ENCODE results near the gene YES1. TPM values are rescaled to one million over a fixed set of nuclear protein-coding genes. Genes with fewer than 3 reads are reported as not detected.
"Not testable (repeated sequence)": the region's sequence is repeated elsewhere in the genome, so short reads cannot be mapped to it uniquely, and the experiment has no call there.

YES1 gene
- total RNA-seq, 2 experiments from 2014 or later: 11.2 to 12.0 TPM

DNA sequence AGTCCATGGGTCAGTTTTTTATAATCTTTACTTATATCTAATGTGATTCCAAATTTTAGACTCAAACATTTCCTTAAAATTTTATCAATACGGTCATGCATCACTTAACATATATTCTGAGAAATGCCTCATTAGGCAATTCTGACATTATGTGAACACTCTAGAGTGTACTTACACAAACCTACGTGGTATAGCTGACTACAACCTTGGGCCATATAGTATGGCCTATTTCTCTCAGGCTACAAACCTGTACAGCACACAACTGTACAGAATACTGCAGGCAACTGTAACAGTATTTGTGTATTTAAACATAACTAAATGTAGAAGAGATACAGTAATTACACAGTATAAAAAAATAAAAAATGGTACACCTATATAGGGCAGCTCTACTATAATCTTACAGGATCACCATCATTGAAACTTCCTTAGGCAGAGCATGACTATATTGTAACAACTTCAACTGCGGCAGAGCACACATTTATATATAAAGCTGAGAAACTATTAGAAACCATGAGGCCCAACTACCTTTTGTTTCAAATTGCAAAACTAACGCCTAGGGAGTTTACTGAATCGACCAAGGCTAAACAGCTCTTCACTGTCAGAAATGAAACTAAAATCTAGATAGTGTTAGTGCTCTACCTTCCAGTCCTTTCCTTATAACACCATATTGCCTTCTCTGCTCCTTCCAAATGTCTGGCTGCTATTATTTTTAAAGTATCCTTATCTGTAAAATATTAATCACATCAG lies 6.9 kb downstream of the YES1 start:
- peaks cover 13% of the 10 kb centered on the region for H3K36me3 Mint-ChIP-seq (ENCODE audit: low read depth)
- no peak for DNase-seq
- CTCF ChIA-PET: interaction anchor here (1.4 to 3.5 kb wide), 3 partner anchors 9 to 34 kb away, joined by 3 to 23 read pairs (median 8); no protein-coding TSS in a partner anchor
- no peaks in the 10 kb centered on the region for H3K9me3 Mint-ChIP-seq
- H3K27ac Mint-ChIP-seq: peak overlapping the region; percentile 42
- peak overlapping the region; percentile 40 for H3K4me3 Mint-ChIP-seq
- H3K27me3 Mint-ChIP-seq: no peaks in the 10 kb centered on the region
- peaks cover 54% of the 10 kb centered on the region for H3K4me1 Mint-ChIP-seq
- POLR2A ChIA-PET: interaction anchor here (1.1 to 1.2 kb wide), 2 partner anchors 8 to 25 kb away, joined by 5 to 6 read pairs; no protein-coding TSS in a partner anchor

DNA sequence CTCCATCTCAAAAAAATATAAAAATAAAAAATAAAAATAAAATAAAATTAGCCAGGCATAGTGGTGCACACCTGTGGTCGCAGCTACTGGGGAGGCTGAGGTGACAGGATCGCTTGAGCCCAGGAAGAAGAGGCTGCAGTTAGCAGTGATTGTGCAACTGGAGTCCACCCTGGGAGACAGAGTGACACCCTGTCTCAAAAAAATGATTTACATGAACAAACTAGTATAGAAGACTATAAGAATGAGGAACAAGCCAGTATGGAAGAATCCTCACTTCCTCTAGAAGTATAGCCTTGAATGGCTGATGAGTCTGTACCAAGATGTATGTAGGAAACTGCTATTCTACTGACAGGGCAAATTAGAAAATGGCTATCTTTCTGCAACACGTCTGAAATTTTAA lies 10.9 kb downstream of the YES1 start:
- no peaks in the 10 kb centered on the region for H3K9me3 Mint-ChIP-seq
- DNase-seq: no peak
- no peak overlapping the region for H3K27ac Mint-ChIP-seq
- H3K4me3 Mint-ChIP-seq: no peak overlapping the region
- ChIA-PET POLR2A (interaction anchor here (1.5 to 2.2 kb wide), 2 partner anchors 9 to 12 kb away, joined by 4 read pairs; no protein-coding TSS in a partner anchor), CTCF (no interaction called here)
- H3K36me3 Mint-ChIP-seq (ENCODE audit: low read depth): peaks cover 5% of the 10 kb centered on the region
- H3K27me3 Mint-ChIP-seq: no peaks in the 10 kb centered on the region
- H3K4me1 Mint-ChIP-seq: peaks cover 34% of the 10 kb centered on the region

DNA sequence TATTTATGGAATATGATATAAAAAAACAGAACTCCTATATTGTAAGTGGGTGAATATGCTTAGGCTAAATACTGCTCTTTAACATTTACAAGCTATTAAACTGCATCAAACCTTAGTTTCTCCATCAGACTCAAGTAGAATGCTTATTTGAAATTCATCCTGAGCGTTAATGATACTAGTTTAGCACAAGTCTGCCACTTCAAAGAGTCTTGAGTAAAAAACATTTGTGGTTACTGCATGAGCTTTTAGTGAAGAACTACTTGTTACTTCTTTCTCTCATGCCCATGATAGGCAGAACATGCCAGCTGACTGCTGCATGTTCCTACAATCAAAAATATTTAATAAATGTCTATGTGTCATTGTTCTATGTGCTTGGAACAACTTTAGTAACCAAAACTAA lies 12.1 kb downstream of the YES1 start:
- H3K27me3 Mint-ChIP-seq: no peaks in the 10 kb centered on the region
- peaks cover 26% of the 10 kb centered on the region for H3K4me1 Mint-ChIP-seq
- no peak overlapping the region for H3K4me3 Mint-ChIP-seq
- H3K27ac Mint-ChIP-seq: no peak overlapping the region
- POLR2A ChIA-PET: interaction anchor here (1.5 kb wide), 1 partner anchor 10 kb away, joined by 4 read pairs; no protein-coding TSS in a partner anchor
- H3K36me3 Mint-ChIP-seq (ENCODE audit: low read depth): peaks cover 11% of the 10 kb centered on the region
- CTCF ChIA-PET: interaction anchor here (0.6 to 1.5 kb wide), 2 partner anchors 13 to 31 kb away, joined by 4 to 8 read pairs; no protein-coding TSS in a partner anchor
- H3K9me3 Mint-ChIP-seq: no peaks in the 10 kb centered on the region
- DNase-seq: no peak

DNA sequence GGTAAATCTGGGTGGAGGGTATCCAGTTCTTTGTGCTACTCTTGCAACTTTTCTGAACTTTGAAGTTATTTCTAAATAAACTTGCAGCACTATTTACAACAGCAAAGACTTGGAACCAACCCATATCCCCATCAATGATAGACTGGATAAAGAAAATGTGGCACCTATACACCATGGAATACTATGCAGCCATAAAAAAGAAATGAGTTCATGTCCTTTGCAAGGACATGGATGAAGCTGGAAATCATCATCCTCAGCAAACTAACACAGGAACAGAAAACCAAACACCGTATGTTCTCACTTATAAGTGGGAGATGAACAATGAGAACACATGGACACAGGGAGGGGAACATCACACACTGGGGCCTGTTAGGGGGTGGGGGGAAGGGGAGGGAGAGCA lies 16.7 kb downstream of the YES1 start:
- H3K4me1 Mint-ChIP-seq: peaks cover 21% of the 10 kb centered on the region
- H3K36me3 Mint-ChIP-seq (ENCODE audit: low read depth); H3K27ac Mint-ChIP-seq; DNase-seq; H3K4me3 Mint-ChIP-seq; H3K27me3 Mint-ChIP-seq; H3K9me3 Mint-ChIP-seq: not testable (repeated sequence)
- CTCF ChIA-PET: interaction anchor here (2.2 kb wide), 1 partner anchor 44 kb away, joined by 8 read pairs; no protein-coding TSS in a partner anchor
- POLR2A ChIA-PET: interaction anchor here (0.9 kb wide), 1 partner anchor 18 kb away, joined by 3 read pairs; no protein-coding TSS in a partner anchor

DNA sequence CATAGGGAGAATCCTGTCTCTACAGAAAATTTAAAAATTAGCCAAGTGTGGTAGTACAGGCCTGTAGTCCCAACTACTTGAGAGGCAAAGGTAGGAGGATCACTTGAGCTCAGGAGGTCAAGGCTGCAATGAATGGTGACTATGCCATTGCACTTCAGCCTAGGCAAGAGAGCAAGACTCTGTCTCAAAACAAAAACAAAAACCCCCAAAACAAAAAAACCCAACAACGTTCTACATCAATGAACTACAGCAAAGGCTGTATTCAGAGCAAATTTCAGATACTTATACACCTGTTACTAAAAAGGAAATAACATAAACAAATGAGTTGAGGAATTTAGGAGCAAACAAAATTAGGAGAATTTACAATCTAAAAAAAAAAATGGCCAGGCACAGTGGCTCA lies 22.6 kb downstream of the YES1 start:
- Mint-ChIP-seq H3K9me3 (no peaks in the 10 kb centered on the region), H3K4me1 (peaks cover 12% of the 10 kb centered on the region), H3K4me3 (no peak overlapping the region), H3K27me3 (no peaks in the 10 kb centered on the region), H3K36me3 (ENCODE audit: low read depth) (no peaks in the 10 kb centered on the region), H3K27ac (no peak overlapping the region)
- ChIA-PET POLR2A (no interaction called here), CTCF (no interaction called here)
- DNase-seq: no peak

DNA sequence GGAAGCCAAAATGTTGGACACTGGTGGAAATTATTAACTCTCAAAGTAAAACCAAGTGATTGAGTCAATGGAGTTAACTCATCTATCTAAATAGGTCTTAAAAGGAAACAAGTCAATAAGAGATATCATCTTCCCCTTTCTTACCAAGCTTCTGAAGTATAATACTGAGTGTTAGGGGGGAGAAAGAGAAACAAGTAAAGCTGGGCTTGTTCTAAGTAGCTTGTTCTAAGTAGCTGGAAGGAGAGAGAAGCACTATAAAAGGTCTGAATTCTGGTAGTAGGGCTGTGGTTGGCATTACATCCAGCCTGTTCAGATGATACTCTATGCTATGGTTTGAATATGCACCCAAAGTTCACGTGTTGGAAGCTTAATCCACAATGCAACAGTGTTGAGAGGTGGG lies 26.8 kb downstream of the YES1 start:
- Mint-ChIP-seq H3K27me3 (no peaks in the 10 kb centered on the region), H3K9me3 (no peaks in the 10 kb centered on the region), H3K27ac (no peak overlapping the region), H3K4me1 (peaks cover 12% of the 10 kb centered on the region), H3K4me3 (no peak overlapping the region), H3K36me3 (ENCODE audit: low read depth) (no peaks in the 10 kb centered on the region)
- ChIA-PET CTCF (interaction anchor here (1.1 to 1.4 kb wide), 2 partner anchors 45 to 47 kb away, joined by 3 read pairs; no protein-coding TSS in a partner anchor), POLR2A (no interaction called here)
- no peak for DNase-seq

DNA sequence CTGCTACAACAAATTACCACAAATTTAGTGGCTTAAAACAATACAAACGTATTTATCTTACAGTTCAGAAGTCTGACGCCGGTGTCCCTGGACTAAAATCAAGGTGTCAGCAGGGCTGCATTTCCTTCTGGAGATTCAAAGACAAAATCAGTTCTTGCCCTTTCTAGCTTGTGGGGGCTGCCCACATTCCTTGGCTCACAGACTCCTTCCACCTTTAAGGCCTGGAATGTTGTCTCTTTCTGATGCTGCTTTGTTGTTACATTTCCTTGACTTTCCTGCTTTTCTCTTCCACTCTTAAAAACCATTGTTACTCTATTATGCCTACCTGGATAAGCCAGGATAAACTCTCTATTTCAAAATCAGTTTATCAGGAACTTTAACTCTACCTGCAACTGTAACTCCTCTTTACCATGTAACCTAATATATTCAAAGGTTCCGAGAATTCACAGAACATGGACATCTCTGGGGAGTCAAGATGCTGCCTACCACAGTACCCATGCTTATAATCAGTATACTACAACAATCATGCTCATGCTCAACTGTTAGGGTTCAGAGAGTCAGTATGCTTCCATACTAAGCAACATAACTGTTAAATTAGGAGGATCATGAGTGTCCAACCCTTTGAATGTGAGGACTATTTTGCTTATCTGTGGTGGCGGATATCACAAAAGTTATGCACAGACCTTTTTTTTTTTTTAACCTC lies 27.4 kb downstream of the YES1 start:
- Mint-ChIP-seq H3K27ac (no peak overlapping the region), H3K9me3 (no peaks in the 10 kb centered on the region), H3K4me1 (peaks cover 12% of the 10 kb centered on the region), H3K4me3 (no peak overlapping the region), H3K36me3 (ENCODE audit: low read depth) (no peaks in the 10 kb centered on the region), H3K27me3 (no peaks in the 10 kb centered on the region)
- ChIA-PET POLR2A (no interaction called here), CTCF (interaction anchor here (1.1 to 1.4 kb wide), 3 partner anchors 45 to 47 kb away, joined by 3 read pairs; no protein-coding TSS in a partner anchor)
- DNase-seq: no peak

DNA sequence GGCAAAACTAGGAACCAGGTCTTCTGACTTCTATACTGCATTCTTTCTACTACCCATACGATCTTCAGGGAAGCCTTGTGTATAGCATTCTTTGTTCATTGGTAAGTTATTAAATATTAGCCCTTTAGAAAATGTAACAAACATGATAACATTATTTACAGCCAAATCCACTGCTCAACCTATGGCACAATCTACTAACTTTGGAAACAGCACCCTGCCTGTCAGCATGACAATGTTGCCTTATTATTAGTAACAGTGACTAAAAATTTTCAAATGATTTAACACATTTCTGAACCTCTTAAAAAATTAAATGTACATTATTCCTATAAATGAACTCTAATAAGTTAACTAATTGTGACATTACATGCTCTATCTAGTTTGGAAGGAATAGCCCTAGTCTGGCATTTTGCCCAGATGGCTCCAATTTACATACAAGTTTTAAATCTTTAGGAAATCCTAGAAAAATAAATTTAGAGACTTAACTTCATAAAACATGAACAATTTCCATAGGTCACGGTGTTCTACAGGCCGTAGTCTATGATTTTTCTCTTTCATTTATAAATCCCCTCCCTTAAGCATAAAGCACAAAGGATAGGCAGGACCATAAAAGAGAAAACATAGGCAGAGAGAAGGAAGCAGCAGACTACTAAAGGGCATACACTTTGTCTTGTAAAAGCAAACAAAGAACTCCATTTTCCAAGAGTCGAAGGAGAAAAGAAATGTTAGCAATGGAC lies 33.7 kb downstream of the YES1 start:
- POLR2A ChIA-PET: no interaction called here
- no peak for DNase-seq
- Mint-ChIP-seq H3K36me3 (ENCODE audit: low read depth) (peaks cover 3% of the 10 kb centered on the region), H3K4me3 (no peak overlapping the region), H3K4me1 (peaks cover 1% of the 10 kb centered on the region), H3K27ac (no peak overlapping the region), H3K27me3 (no peaks in the 10 kb centered on the region), H3K9me3 (no peaks in the 10 kb centered on the region)
- CTCF ChIA-PET: interaction anchor here (0.8 kb wide), 1 partner anchor 9 kb away, joined by 3 read pairs; no protein-coding TSS in a partner anchor

DNA sequence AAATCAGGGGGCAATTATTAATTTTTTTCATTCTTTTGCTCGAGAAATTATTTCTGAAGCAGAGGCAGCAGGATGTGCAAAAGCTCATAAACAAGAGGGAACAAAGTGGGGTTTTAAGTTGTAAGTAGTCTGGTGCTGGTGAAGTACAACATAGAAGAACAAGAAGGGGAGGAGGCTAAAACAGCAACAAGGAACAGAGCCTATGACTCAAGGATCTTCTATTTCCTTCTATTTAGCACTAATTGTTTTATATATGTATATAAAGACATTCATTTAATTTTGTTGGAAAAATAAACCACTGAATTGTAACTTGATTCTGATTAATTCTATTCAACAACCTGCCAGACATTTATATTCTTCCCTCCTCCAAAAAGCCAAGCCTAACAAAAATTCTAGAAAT lies 35.0 kb downstream of the YES1 start:
- Mint-ChIP-seq H3K4me1 (peaks cover 1% of the 10 kb centered on the region), H3K27ac (no peak overlapping the region), H3K9me3 (no peaks in the 10 kb centered on the region), H3K27me3 (no peaks in the 10 kb centered on the region), H3K36me3 (ENCODE audit: low read depth) (peaks cover 7% of the 10 kb centered on the region), H3K4me3 (no peak overlapping the region)
- DNase-seq: no peak
- ChIA-PET POLR2A (no interaction called here), CTCF (no interaction called here)

DNA sequence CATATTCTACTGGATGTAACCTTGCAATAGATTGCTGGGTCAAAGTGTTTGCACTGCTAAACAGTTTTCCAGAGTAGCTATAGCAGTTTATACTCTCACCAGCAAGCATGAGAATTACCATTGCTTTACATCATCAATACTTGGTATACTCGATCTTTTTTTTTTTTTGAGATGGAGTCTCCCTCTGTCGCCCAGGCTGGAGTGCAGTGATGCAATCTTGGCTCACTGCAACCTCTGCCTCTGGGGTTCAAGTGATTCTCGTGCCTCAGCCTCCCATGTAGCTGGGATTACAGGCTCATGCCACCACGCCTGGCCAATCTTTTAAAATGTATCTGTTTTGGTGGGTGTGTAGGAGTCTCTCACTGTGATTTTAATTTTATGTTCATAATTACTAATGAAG lies 36.0 kb downstream of the YES1 start:
- H3K27ac Mint-ChIP-seq; POLR2A ChIA-PET; H3K27me3 Mint-ChIP-seq; H3K36me3 Mint-ChIP-seq (ENCODE audit: low read depth); H3K4me1 Mint-ChIP-seq; H3K9me3 Mint-ChIP-seq; CTCF ChIA-PET; DNase-seq; H3K4me3 Mint-ChIP-seq: not testable (repeated sequence)

DNA sequence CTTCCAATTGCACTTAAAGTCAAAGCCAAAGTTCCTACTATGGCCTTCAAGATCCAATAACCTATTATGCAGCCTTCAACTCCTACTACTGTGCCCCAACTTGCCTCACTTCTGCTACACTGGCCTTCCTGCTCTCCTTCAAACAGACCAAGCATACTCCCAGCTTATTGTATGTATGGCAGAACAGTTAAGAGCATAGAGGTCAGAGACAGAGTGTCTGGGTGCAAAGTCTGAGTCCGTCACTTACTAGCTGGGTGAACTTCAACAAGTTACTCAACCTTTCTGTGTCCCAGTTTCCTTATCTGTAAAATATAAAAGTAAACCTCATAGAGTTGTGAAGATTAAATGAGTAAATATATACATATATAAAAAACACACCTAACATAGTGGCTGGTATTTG lies 37.2 kb downstream of the YES1 start:
- H3K9me3 Mint-ChIP-seq: no peaks in the 10 kb centered on the region
- ChIA-PET POLR2A (no interaction called here), CTCF (no interaction called here)
- H3K4me1 Mint-ChIP-seq: peaks cover 1% of the 10 kb centered on the region
- H3K36me3 Mint-ChIP-seq (ENCODE audit: low read depth): peaks cover 7% of the 10 kb centered on the region
- H3K27me3 Mint-ChIP-seq: no peaks in the 10 kb centered on the region
- no peak overlapping the region for H3K4me3 Mint-ChIP-seq
- no peak for DNase-seq
- H3K27ac Mint-ChIP-seq: no peak overlapping the region

DNA sequence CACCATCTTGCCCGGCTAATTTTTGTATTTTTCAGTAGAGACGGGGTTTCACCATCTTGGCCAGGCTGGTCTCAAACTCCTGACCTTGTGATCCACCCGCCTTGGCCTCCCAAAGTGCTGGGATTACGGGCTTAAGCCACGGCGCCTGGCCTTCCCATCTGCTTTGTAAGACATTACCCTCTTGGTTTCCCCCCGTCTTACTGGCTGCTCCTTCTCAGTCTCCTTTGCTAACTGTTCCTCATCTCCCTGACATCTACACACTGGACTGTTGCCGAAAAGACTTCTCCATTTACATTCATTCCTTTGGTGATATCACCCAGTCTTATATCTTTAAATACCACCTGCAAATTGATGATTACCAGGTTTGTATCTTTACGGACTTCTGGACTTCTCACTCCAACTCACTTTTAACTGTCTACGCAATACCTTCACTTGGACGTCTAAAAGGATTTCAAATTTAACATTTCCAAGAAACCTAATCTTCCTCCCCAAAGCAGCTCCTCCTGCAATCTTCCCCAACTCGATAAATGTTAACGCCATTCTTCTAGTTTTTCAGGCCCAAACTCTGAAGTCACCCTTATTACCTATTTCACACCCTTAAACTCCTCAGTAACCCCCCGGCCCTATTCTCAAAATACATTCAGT lies 37.9 kb downstream of the YES1 start:
- Mint-ChIP-seq H3K27ac (no peak overlapping the region), H3K36me3 (ENCODE audit: low read depth) (peaks cover 7% of the 10 kb centered on the region), H3K27me3 (no peaks in the 10 kb centered on the region), H3K4me1 (peaks cover 1% of the 10 kb centered on the region), H3K9me3 (no peaks in the 10 kb centered on the region), H3K4me3 (no peak overlapping the region)
- CTCF ChIA-PET: no interaction called here
- POLR2A ChIA-PET: no interaction called here
- no peak for DNase-seq

DNA sequence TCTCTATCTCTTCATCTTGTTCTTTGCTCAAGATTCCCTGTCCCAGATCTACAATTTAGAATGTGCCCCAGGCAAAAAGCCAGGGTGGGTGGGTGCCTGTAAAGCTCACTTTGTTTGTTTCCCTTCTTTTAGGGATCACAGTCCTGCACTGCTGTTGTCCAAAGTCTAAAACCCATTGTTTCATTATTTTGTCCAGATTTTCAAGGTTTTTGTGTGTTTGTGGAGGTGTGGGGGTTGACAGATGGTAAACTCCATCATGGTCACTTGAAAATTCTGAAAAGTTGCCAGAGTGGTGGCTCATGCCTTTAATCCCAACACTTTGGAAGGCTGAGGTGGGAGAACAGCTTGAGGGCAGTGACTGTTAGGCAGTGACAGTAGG lies 41.5 kb downstream of the YES1 start:
- Mint-ChIP-seq H3K4me1 (peaks cover 1% of the 10 kb centered on the region), H3K9me3 (no peaks in the 10 kb centered on the region), H3K27ac (no peak overlapping the region), H3K4me3 (no peak overlapping the region), H3K27me3 (no peaks in the 10 kb centered on the region), H3K36me3 (ENCODE audit: low read depth) (peaks cover 7% of the 10 kb centered on the region)
- CTCF ChIA-PET: no interaction called here
- POLR2A ChIA-PET: no interaction called here
- DNase-seq: no peak

Data from activated CD4-positive, alpha-beta memory T cell treated with anti-CD3 and anti-CD28 coated beads, Interleukin-2, amount 10 ng/mL, durations not matched to agents 7 days and 5 days (primary cell).